EH (cell line): ENCODE measurements around the gene PDZD8.
"Not testable (repeated sequence)": the region's sequence is repeated elsewhere in the genome, so short reads cannot be mapped to it uniquely, and the experiment has no call there.

ENCODE experiments used
- DNase-seq: peaks from one replicate; pipeline ENCODE4 v3.0.0-alpha.2; 2015; ENCODE audit warnings: low read depth

PDZD8 gene

GRCh38 chr10:117348236-117348635 is 27.0 kb downstream of the PDZD8 start:
- DNase-seq, result no peak

GRCh38 chr10:117346574-117346973 is 28.7 kb downstream of the PDZD8 start:
- DNase-seq, result no peak

GRCh38 chr10:117345143-117345542 is 30.1 kb downstream of the PDZD8 start:
- peak; percentile 46 for DNase-seq

GRCh38 chr10:117342641-117343040 is 32.6 kb downstream of the PDZD8 start:
- peak; percentile 94 for DNase-seq

- no peak for DNase-seq
Observed at GRCh38 chr10:117341061-117341460, 34.2 kb downstream of the PDZD8 start.

GRCh38 chr10:117339979-117340378 is 35.3 kb downstream of the PDZD8 start:
- DNase-seq, result no peak

GRCh38 chr10:117339578-117339977 is 35.7 kb downstream of the PDZD8 start:
- DNase-seq, result no peak

GRCh38 chr10:117334926-117335325 is 40.3 kb downstream of the PDZD8 start:
- DNase-seq, result no peak

- DNase-seq, result peak; percentile 19
Observed at GRCh38 chr10:117334066-117334465, 41.2 kb downstream of the PDZD8 start.

- DNase-seq, result no peak
Observed at GRCh38 chr10:117327262-117327661, 48.0 kb downstream of the PDZD8 start.

GRCh38 chr10:117324367-117324766 is 50.9 kb downstream of the PDZD8 start:
- DNase-seq, result no peak

- peak; percentile 8 for DNase-seq
Observed at GRCh38 chr10:117322260-117322659, 53.0 kb downstream of the PDZD8 start.

- peak; percentile 22 for DNase-seq
Observed at GRCh38 chr10:117320050-117320665, 55.1 kb downstream of the PDZD8 start.

GRCh38 chr10:117318909-117319308 is 56.3 kb downstream of the PDZD8 start:
- peak; percentile 15 for DNase-seq

GRCh38 chr10:117316701-117317100 is 58.5 kb downstream of the PDZD8 start:
- DNase-seq, result no peak

- no peak for DNase-seq
Observed at GRCh38 chr10:117313641-117314040, 61.6 kb downstream of the PDZD8 start.

- peak; percentile 12 for DNase-seq
Observed at GRCh38 chr10:117312430-117312829, 62.8 kb downstream of the PDZD8 start.

- DNase-seq, result no peak
Observed at GRCh38 chr10:117311261-117311660, 64.0 kb downstream of the PDZD8 start.

GRCh38 chr10:117306674-117307073 is 68.6 kb downstream of the PDZD8 start:
- no peak for DNase-seq

- not testable (repeated sequence) for DNase-seq
Observed at GRCh38 chr10:117303451-117303850, 71.8 kb downstream of the PDZD8 start.

- no peak for DNase-seq
Observed at GRCh38 chr10:117300671-117301070, 74.6 kb downstream of the PDZD8 start.

- no peak for DNase-seq
Observed at GRCh38 chr10:117299435-117299834, 75.8 kb downstream of the PDZD8 start.

- no peak for DNase-seq
Observed at GRCh38 chr10:117298219-117298618, 77.0 kb downstream of the PDZD8 start.

GRCh38 chr10:117294735-117295134 is 80.5 kb downstream of the PDZD8 start:
- no peak for DNase-seq
